Mucosa of rectum (tissue), 2 donors: Measurements from ENCODE around the gene MAGI1.

Experiments
- H3K27ac ChIP-seq, 2 donors: one replicate each; pipeline ENCODE4 v1.7.0; 2013; ENCODE audit warnings: inconsistent platforms in 2 of 2, low read depth in 2 of 2, low read length in 2 of 2
- H3K27me3 ChIP-seq, 2 donors: one replicate each; pipeline ENCODE4 v1.7.0; 2013; ENCODE audit warnings: low read length in 2 of 2; ENCODE audit not compliant: control insufficient read depth in 2 of 2, insufficient read depth in 2 of 2
- H3K36me3 ChIP-seq, 2 donors: one replicate each; pipeline ENCODE4 v1.7.0; 2013; ENCODE audit warnings: low read length in 2 of 2; ENCODE audit not compliant: control insufficient read depth in 2 of 2, insufficient read depth in 2 of 2
- H3K4me1 ChIP-seq, 2 donors: one replicate each; pipeline ENCODE4 v1.7.0; 2013; ENCODE audit warnings: low read length in 2 of 2, mild to moderate bottlenecking in 1 of 2; ENCODE audit not compliant: control insufficient read depth in 2 of 2, insufficient read depth in 2 of 2
- H3K4me3 ChIP-seq, 2 donors: one replicate each; pipeline ENCODE4 v1.7.0; 2013; ENCODE audit warnings: low read length in 2 of 2
- H3K9ac ChIP-seq, 2 donors: one replicate each; pipeline ENCODE4 v1.7.0; 2013; ENCODE audit warnings: low read length in 2 of 2, low read depth in 1 of 2, mild to moderate bottlenecking in 1 of 2
- H3K9me3 ChIP-seq, 2 donors: one replicate each; pipeline ENCODE4 v1.7.0; 2013; ENCODE audit warnings: low read length in 2 of 2; ENCODE audit not compliant: control insufficient read depth in 2 of 2
- donor health status: healthy.
- donor health status: Normal muscosa, but diverticular disease.

The MAGI1 gene

GRCh38 chr3:65433480-65433879 is 605.2 kb downstream of the MAGI1 start:
- Histone ChIP-seq H3K36me3 (peaks cover 8 to 14% of the 10 kb centered on the region in 2 donors), H3K9ac (no peak overlapping the region), H3K4me3 (no peak overlapping the region), H3K9me3 (no peaks in the 10 kb centered on the region), H3K27ac (no peak overlapping the region), H3K4me1 (no peaks in the 10 kb centered on the region), H3K27me3 (no peaks in the 10 kb centered on the region)

- Histone ChIP-seq H3K9me3 (no peaks in the 10 kb centered on the region), H3K9ac (no peak overlapping the region), H3K36me3 (peaks cover 8 to 16% of the 10 kb centered on the region in 2 donors), H3K4me1 (no peaks in the 10 kb centered on the region), H3K27me3 (no peaks in the 10 kb centered on the region), H3K27ac (no peak overlapping the region), H3K4me3 (no peak overlapping the region)
Measured at GRCh38 chr3:65432388-65433003, 606.2 kb downstream of the MAGI1 start.

- Histone ChIP-seq H3K27ac (no peak overlapping the region), H3K9ac (no peak overlapping the region), H3K4me3 (no peak overlapping the region), H3K27me3 (no peaks in the 10 kb centered on the region), H3K9me3 (no peaks in the 10 kb centered on the region), H3K4me1 (no peaks in the 10 kb centered on the region), H3K36me3 (peaks cover 4 to 23% of the 10 kb centered on the region in 2 donors)
Measured at GRCh38 chr3:65425880-65426279, 612.8 kb downstream of the MAGI1 start.

GRCh38 chr3:65422154-65422553 is 616.6 kb downstream of the MAGI1 start:
- Histone ChIP-seq H3K9ac (no peak overlapping the region), H3K9me3 (no peaks in the 10 kb centered on the region), H3K36me3 (peaks cover 0 to 8% of the 10 kb centered on the region in 2 donors), H3K4me3 (no peak overlapping the region), H3K27me3 (no peaks in the 10 kb centered on the region), H3K27ac (no peak overlapping the region), H3K4me1 (no peaks in the 10 kb centered on the region)

GRCh38 chr3:65419233-65419632 is 619.5 kb downstream of the MAGI1 start:
- H3K27ac ChIP-seq, result no peak overlapping the region
- H3K4me1 ChIP-seq, result no peaks in the 10 kb centered on the region
- H3K27me3 ChIP-seq, result no peaks in the 10 kb centered on the region
- peaks cover 0 to 5% of the 10 kb centered on the region in 2 donors for H3K36me3 ChIP-seq
- H3K4me3 ChIP-seq, result no peak overlapping the region
- H3K9me3 ChIP-seq, result no peaks in the 10 kb centered on the region
- no peak overlapping the region for H3K9ac ChIP-seq

GRCh38 chr3:65413891-65414290 is 624.8 kb downstream of the MAGI1 start:
- H3K36me3 ChIP-seq, result no peaks in the 10 kb centered on the region
- H3K27me3 ChIP-seq, result no peaks in the 10 kb centered on the region
- H3K27ac ChIP-seq, result no peak overlapping the region
- peaks cover 9 to 18% of the 10 kb centered on the region in 2 donors for H3K4me1 ChIP-seq
- no peaks in the 10 kb centered on the region for H3K9me3 ChIP-seq
- no peak overlapping the region for H3K9ac ChIP-seq
- no peak overlapping the region for H3K4me3 ChIP-seq

GRCh38 chr3:65412588-65412987 is 626.1 kb downstream of the MAGI1 start:
- Histone ChIP-seq H3K27ac (no peak overlapping the region), H3K27me3 (no peaks in the 10 kb centered on the region), H3K4me1 (peaks cover 9 to 18% of the 10 kb centered on the region in 2 donors), H3K36me3 (no peaks in the 10 kb centered on the region), H3K9ac (no peak overlapping the region), H3K4me3 (no peak overlapping the region), H3K9me3 (no peaks in the 10 kb centered on the region)

GRCh38 chr3:65411367-65411766 is 627.4 kb downstream of the MAGI1 start:
- H3K4me3 ChIP-seq, result no peak overlapping the region
- H3K4me1 ChIP-seq, result peaks cover 9 to 18% of the 10 kb centered on the region in 2 donors
- no peak overlapping the region for H3K27ac ChIP-seq
- H3K9ac ChIP-seq, result no peak overlapping the region
- H3K36me3 ChIP-seq, result no peaks in the 10 kb centered on the region
- H3K9me3 ChIP-seq, result no peaks in the 10 kb centered on the region
- H3K27me3 ChIP-seq, result no peaks in the 10 kb centered on the region

- no peak overlapping the region for H3K4me3 ChIP-seq
- no peak overlapping the region for H3K9ac ChIP-seq
- no peaks in the 10 kb centered on the region for H3K27me3 ChIP-seq
- peaks cover 9 to 18% of the 10 kb centered on the region in 2 donors for H3K4me1 ChIP-seq
- H3K27ac ChIP-seq, result no peak overlapping the region
- H3K36me3 ChIP-seq, result no peaks in the 10 kb centered on the region
- no peaks in the 10 kb centered on the region for H3K9me3 ChIP-seq
Measured at GRCh38 chr3:65409176-65409569, 629.5 kb downstream of the MAGI1 start.

- no peak overlapping the region for H3K4me3 ChIP-seq
- peaks cover 9 to 15% of the 10 kb centered on the region in 2 donors for H3K4me1 ChIP-seq
- H3K9me3 ChIP-seq, result no peaks in the 10 kb centered on the region
- H3K9ac ChIP-seq, result no peak overlapping the region
- H3K36me3 ChIP-seq, result no peaks in the 10 kb centered on the region
- H3K27me3 ChIP-seq, result no peaks in the 10 kb centered on the region
- no peak overlapping the region for H3K27ac ChIP-seq
Measured at GRCh38 chr3:65408531-65409175, 630.1 kb downstream of the MAGI1 start.
